ENCODE data around the gene ANGPTL4.
A peak's percentile ranks its signal among the peaks of the same experiment; 100 is the strongest.
"Not testable (repeated sequence)": the region's sequence is repeated elsewhere in the genome, so short reads cannot be mapped to it uniquely, and the experiment has no call there.

The ANGPTL4 gene

DNA sequence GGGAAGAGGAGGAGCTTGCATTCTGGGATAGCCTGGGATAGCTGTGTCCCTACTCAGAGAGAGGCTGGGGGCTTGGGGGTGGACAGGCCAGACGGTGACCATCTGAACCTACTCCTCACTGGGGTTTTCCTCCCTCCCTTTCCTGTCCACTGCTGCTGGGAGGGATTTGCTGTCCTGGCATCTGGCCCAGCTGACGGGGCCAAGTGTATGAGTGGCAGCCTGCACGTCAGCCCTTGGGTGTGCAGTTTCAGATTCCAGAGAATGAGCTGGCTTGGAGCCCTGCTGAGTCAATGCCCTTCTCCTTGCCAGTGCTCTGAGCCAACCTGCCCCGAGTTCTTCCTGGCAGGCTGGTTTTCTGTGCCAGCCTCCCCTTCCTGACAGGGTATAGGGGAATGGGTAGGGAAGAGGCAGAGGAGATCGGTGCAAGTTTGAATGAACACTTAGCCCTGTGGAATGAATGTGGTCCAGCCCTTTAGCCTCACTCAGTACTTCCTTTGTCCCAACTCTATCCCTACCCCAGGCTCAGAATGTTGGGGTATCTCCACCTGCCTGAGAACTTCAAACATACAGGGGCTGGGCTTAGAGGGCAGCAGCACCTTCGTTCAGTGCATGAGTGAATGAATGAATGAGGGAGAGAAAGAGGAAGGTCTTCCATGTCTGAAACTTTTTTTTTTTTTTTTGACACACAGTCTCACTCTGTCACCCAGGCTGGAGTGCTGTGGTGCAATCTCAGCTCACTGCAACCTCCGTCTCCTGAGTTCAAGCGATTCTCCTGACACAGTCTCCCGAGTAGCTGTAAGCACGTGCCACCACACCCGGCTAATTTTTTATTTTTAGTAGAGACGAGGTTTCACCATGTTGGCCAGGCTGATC is 1.8 kb upstream of the ANGPTL4 start:
- DNase-seq (ENCODE audit: low read depth in 2 of 2): peak in 1 of 2 donors; percentile 37

- DNase-seq (ENCODE audit: low read depth in 2 of 2): no peak
Observed at GRCh38 chr19:8366121-8366581, 2.2 kb downstream of the ANGPTL4 start.

- no peak for DNase-seq (ENCODE audit: low read depth in 2 of 2)
Observed at GRCh38 chr19:8366961-8367326, 3.0 kb downstream of the ANGPTL4 start.

GRCh38 chr19:8367327-8368001 is 3.5 kb downstream of the ANGPTL4 start:
- DNase-seq (ENCODE audit: low read depth in 2 of 2): no peak

- DNase-seq (ENCODE audit: low read depth in 2 of 2): no peak
Observed at GRCh38 chr19:8370176-8371010, 6.4 kb downstream of the ANGPTL4 start.

DNA sequence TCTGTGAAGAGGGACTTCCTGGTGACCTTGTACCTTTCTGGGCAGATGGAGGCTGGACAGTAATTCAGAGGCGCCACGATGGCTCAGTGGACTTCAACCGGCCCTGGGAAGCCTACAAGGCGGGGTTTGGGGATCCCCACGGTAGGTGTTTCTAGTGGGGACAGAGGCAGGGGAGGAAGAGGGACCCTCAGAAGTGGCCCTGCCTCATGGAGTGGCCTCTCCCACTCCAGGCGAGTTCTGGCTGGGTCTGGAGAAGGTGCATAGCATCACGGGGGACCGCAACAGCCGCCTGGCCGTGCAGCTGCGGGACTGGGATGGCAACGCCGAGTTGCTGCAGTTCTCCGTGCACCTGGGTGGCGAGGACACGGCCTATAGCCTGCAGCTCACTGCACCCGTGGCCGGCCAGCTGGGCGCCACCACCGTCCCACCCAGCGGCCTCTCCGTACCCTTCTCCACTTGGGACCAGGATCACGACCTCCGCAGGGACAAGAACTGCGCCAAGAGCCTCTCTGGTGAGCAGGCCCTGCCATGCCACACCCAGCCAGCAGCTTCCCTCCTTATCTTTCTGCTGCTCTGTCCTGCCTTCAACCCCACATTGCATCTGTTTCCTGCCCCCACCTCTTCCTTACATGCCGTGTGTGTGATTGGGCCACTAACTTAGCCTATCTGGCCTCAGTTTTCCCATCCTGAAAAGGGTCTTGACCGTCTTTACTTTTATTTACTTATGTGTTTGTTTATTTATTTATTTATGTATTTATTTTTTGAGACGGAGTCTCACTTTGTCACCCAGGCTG is 7.3 kb downstream of the ANGPTL4 start:
- no peak for DNase-seq (ENCODE audit: low read depth in 2 of 2)

DNA sequence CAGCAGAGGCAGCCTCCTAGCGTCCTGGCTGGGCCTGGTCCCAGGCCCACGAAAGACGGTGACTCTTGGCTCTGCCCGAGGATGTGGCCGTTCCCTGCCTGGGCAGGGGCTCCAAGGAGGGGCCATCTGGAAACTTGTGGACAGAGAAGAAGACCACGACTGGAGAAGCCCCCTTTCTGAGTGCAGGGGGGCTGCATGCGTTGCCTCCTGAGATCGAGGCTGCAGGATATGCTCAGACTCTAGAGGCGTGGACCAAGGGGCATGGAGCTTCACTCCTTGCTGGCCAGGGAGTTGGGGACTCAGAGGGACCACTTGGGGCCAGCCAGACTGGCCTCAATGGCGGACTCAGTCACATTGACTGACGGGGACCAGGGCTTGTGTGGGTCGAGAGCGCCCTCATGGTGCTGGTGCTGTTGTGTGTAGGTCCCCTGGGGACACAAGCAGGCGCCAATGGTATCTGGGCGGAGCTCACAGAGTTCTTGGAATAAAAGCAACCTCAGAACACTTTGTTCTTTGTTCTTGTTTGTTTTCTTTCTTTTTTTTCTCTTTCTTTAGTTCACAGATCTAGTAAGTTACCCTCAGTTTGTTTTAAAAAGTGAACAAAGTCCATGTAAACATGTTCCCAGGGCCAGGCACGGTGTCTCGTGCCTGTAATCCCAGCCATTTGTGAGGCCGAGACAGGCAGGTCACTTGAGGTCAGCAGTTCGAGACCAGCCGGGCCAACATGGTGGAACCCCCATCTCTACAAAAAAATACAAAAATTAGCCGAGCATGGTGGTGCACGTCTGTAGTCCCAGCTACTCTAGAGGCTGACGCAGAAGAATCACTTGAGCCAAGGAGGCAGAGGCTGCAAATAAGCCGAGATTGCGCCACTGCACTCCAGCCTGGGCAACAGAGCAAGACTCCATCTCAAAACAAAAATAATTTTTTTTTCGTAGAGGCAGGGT is 10.2 kb downstream of the ANGPTL4 start:
- DNase-seq (ENCODE audit: low read depth in 2 of 2): no peak

GRCh38 chr19:8375766-8376165 is 11.8 kb downstream of the ANGPTL4 start:
- not testable (repeated sequence) for DNase-seq (ENCODE audit: low read depth in 2 of 2)

DNA sequence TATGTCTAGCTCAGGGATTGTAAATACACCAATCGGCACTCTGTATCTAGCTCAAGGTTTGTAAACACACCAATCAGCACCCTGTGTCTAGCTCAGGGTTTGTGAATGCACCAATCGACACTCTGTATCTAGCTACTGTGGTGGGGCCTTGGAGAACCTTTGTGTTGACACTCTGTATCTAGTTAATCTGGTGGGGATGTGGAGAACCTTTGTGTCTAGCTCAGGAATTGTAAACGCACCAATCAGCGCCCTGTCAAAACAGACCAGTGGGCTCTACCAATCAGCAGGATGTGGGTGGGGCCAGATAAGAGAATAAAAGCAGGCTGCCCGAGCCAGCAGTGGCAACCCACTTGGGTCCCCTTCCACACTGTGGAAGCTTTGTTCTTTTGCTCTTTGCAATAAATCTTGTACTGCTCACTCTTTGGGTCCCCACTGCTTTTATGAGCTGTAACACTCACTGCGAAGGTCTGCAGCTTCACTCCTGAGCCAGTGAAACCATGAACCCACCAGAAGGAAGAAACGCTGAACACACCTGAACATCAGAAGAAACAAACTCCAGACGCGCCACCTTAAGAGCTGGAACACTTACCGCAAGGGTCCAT is 12.5 kb downstream of the ANGPTL4 start:
- not testable (repeated sequence) for DNase-seq (ENCODE audit: low read depth in 2 of 2)

- DNase-seq (ENCODE audit: low read depth in 2 of 2): no peak
Observed at GRCh38 chr19:8377598-8377997, 13.6 kb downstream of the ANGPTL4 start.

DNA sequence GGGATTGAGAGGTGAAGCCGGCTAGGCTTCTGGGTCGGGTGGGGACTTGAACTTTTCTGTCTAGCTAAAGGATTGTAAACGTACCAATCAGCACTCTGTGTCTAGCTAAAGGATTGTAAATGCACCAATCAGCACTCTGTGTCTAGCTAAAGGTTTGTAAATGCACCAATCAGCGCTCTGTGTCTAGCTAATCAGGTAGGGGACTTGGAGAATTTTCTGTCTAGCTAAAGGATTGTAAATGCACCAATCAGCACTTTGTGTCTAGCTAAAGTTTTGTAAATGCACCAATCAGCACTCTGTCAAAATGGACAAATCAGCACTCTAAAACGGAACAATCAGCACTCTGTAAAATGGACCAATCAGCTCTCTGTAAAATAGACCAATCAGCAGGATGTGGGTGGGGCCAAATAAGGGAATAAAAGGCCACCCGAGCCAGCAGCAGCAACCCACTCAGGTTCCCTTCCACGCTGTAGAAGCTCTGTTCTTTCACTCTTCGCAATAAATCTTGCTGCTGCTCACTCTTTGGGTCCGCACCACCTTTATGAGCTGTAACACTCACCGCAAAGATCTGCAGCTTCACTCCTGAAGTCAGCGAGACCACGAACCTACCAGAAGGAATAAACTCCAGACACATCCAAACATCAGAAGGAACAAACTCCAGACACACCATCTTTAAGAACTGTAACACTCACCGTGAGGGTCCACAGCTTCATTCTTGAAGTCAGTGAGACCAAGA is 15.4 kb downstream of the ANGPTL4 start:
- not testable (repeated sequence) for DNase-seq (ENCODE audit: low read depth in 2 of 2)

GRCh38 chr19:8384569-8384968 is 20.6 kb downstream of the ANGPTL4 start:
- not testable (repeated sequence) for DNase-seq (ENCODE audit: low read depth in 2 of 2)

DNA sequence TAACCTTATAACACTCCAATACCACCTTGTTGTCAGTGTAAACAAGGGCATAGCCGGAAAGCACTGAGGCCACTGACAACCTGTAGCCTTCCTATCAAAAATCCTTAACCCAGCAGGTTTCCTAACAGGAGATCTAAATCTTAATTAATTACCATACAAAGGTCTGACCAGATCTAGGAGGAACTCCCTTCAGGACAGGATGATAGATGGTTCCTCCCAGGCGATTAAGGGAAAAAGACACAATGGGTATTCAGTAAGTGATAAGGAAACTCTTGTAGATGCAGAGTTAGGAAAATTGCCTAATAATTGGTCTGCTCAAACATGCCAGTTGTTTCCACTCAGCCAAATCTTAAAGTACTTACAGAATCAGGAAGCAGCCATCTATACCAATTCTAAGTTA is 21.1 kb downstream of the ANGPTL4 start:
- DNase-seq (ENCODE audit: low read depth in 2 of 2): not testable (repeated sequence)

DNA sequence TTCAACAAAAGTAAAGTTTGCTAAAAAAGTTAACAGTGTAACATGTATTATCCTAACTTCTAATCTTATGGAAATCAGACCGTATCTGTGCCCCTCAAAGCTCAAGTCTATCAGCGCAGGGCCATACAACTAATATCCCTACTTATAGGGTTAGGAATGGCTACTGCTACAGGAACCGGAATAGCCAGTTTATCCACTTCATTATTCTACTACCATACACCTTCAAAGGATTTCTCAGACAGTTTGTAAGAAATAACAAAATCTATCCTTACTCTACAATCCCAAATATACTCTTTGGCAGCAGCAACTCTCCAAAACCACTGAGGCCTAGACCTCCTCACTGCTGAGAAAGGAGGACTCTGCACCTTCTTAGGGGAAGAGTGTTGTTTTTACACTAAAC is 21.6 kb downstream of the ANGPTL4 start:
- DNase-seq (ENCODE audit: low read depth in 2 of 2): not testable (repeated sequence)

- not testable (repeated sequence) for DNase-seq (ENCODE audit: low read depth in 2 of 2)
Observed at GRCh38 chr19:8386419-8386818, 22.5 kb downstream of the ANGPTL4 start.

GRCh38 chr19:8386990-8387389 is 23.0 kb downstream of the ANGPTL4 start:
- no peak for DNase-seq (ENCODE audit: low read depth in 2 of 2)

GRCh38 chr19:8387688-8388611 is 24.0 kb downstream of the ANGPTL4 start:
- DNase-seq (ENCODE audit: low read depth in 2 of 2): no peak

DNA sequence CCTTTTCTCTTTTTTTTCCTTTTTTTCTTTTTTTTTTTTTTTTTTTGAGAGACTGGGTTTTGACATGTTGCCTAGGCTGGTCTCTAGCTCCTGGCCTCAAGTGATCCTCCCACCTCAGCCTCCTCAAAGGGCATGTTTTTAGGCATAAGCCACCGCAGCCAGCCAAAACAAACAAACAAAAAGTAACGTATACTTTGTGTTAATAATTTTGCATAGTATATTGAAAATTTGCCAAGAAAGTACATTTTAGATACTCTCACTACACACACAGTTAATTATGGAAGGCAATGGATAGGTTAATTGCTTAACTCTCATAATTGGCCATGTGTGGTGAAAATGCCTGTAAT is 24.6 kb downstream of the ANGPTL4 start:
- DNase-seq (ENCODE audit: low read depth in 2 of 2): no peak
